ENCODE measurements around the gene TOLLIP. TPM values are rescaled to one million over a fixed set of nuclear protein-coding genes. Genes with fewer than 3 reads are reported as not detected.

TOLLIP gene
- total RNA-seq, 1 experiment from 2014 or later = 78.3 TPM

- ChIA-PET CTCF (no interaction called here), POLR2A (no interaction called here)
- no peaks in the 10 kb centered on the region for H3K9me3 Mint-ChIP-seq (ENCODE audit: unreplicated experiment)
- no peak overlapping the region for H3K4me3 ChIP-seq (ENCODE audit: low read depth, low read length)
- H3K36me3 ChIP-seq (ENCODE audit: control insufficient read depth, insufficient read depth, low read length) = no peaks in the 10 kb centered on the region
- H3K36me3 Mint-ChIP-seq (ENCODE audit: insufficient read depth, unreplicated experiment) = peaks cover 7% of the 10 kb centered on the region
- peaks cover 21% of the 10 kb centered on the region for H3K4me1 Mint-ChIP-seq (ENCODE audit: low read depth, unreplicated experiment)
- BruUV-seq (replicated peaks) = no TSS peak
- TF ChIP-seq, protein P1, sequence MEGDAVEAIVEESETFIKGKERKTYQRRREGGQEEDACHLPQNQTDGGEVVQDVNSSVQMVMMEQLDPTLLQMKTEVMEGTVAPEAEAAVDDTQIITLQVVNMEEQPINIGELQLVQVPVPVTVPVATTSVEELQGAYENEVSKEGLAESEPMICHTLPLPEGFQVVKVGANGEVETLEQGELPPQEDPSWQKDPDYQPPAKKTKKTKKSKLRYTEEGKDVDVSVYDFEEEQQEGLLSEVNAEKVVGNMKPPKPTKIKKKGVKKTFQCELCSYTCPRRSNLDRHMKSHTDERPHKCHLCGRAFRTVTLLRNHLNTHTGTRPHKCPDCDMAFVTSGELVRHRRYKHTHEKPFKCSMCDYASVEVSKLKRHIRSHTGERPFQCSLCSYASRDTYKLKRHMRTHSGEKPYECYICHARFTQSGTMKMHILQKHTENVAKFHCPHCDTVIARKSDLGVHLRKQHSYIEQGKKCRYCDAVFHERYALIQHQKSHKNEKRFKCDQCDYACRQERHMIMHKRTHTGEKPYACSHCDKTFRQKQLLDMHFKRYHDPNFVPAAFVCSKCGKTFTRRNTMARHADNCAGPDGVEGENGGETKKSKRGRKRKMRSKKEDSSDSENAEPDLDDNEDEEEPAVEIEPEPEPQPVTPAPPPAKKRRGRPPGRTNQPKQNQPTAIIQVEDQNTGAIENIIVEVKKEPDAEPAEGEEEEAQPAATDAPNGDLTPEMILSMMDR (IDR thresholded peaks at IDR 0.05; ENCODE audit: insufficient read depth in 1 of 2, low read depth in 1 of 2, low read length in 1 of 2, severe bottlenecking in 1 of 2, unreplicated experiment in 1 of 2) = no peak
- intact Hi-C loops (cut with micrococcal nuclease; ENCODE audit: unreplicated experiment) = no loop called here
- H3K27me3 Mint-ChIP-seq (ENCODE audit: insufficient read depth, unreplicated experiment) = peaks cover 4% of the 10 kb centered on the region
- no peaks in the 10 kb centered on the region for H3K27me3 ChIP-seq (replicated peaks; ENCODE audit: control insufficient read depth, insufficient read depth, low read length)
- H3K4me3 Mint-ChIP-seq (ENCODE audit: unreplicated experiment) = no peak overlapping the region
- peak overlapping the region; percentile 11 for H3K27ac Mint-ChIP-seq (ENCODE audit: unreplicated experiment)
- H3K9me3 ChIP-seq = no peaks in the 10 kb centered on the region
- peaks cover 16% of the 10 kb centered on the region for H3K4me1 ChIP-seq
- no peak for DNase-seq
Measured at GRCh38 chr11:1353383-1354124, 44.1 kb upstream of the TOLLIP start.

GRCh38 chr11:1352696-1353382 lies 43.4 kb upstream of the TOLLIP start:
- H3K4me3 ChIP-seq (ENCODE audit: low read depth, low read length) = no peak overlapping the region
- no peaks in the 10 kb centered on the region for H3K27me3 ChIP-seq (replicated peaks; ENCODE audit: control insufficient read depth, insufficient read depth, low read length)
- no peaks in the 10 kb centered on the region for H3K36me3 ChIP-seq (ENCODE audit: control insufficient read depth, insufficient read depth, low read length)
- Mint-ChIP-seq H3K9me3 (ENCODE audit: unreplicated experiment) (no peaks in the 10 kb centered on the region), H3K27me3 (ENCODE audit: insufficient read depth, unreplicated experiment) (peaks cover 4% of the 10 kb centered on the region), H3K4me1 (ENCODE audit: low read depth, unreplicated experiment) (peaks cover 21% of the 10 kb centered on the region), H3K36me3 (ENCODE audit: insufficient read depth, unreplicated experiment) (peaks cover 7% of the 10 kb centered on the region), H3K4me3 (ENCODE audit: unreplicated experiment) (no peak overlapping the region), H3K27ac (ENCODE audit: unreplicated experiment) (peak overlapping the region; percentile 11)
- intact Hi-C loops (cut with micrococcal nuclease; ENCODE audit: unreplicated experiment) = no loop called here
- CTCF ChIA-PET = no interaction called here
- DNase-seq = peak in 1 of 2 experiments; percentile 50
- TF ChIP-seq, protein P1 (IDR thresholded peaks at IDR 0.05; ENCODE audit: insufficient read depth in 1 of 2, low read depth in 1 of 2, low read length in 1 of 2, severe bottlenecking in 1 of 2, unreplicated experiment in 1 of 2) = no peak
- H3K4me1 ChIP-seq = peaks cover 16% of the 10 kb centered on the region
- POLR2A ChIA-PET = no interaction called here
- no peaks in the 10 kb centered on the region for H3K9me3 ChIP-seq
- no TSS peak for BruUV-seq (replicated peaks)

GRCh38 chr11:1351278-1351937 lies 42.0 kb upstream of the TOLLIP start:
- peak overlapping the region; percentile 97 for H3K27ac Mint-ChIP-seq (ENCODE audit: unreplicated experiment)
- peaks cover 12% of the 10 kb centered on the region for H3K4me1 ChIP-seq
- peaks cover 14% of the 10 kb centered on the region for H3K4me1 Mint-ChIP-seq (ENCODE audit: low read depth, unreplicated experiment)
- H3K36me3 Mint-ChIP-seq (ENCODE audit: insufficient read depth, unreplicated experiment) = peaks cover 7% of the 10 kb centered on the region
- intact Hi-C loops (cut with micrococcal nuclease; ENCODE audit: unreplicated experiment) = no loop called here
- H3K4me3 Mint-ChIP-seq (ENCODE audit: unreplicated experiment) = peak overlapping the region; percentile 6
- H3K27me3 Mint-ChIP-seq (ENCODE audit: insufficient read depth, unreplicated experiment) = no peaks in the 10 kb centered on the region
- TF ChIP-seq, protein P1 (IDR thresholded peaks at IDR 0.05; ENCODE audit: insufficient read depth in 1 of 2, low read depth in 1 of 2, low read length in 1 of 2, severe bottlenecking in 1 of 2, unreplicated experiment in 1 of 2) = no peak
- ChIA-PET CTCF (no interaction called here), POLR2A (interaction anchor here (0.7 to 0.8 kb wide), 3 partner anchors 40 to 512 kb away, joined by 3 to 8 read pairs (median 3); partner anchors contain the start of gene TOLLIP)
- DNase-seq = peak; percentile 66 to 94
- H3K36me3 ChIP-seq (ENCODE audit: control insufficient read depth, insufficient read depth, low read length) = no peaks in the 10 kb centered on the region
- H3K4me3 ChIP-seq (ENCODE audit: low read depth, low read length) = no peak overlapping the region
- H3K9me3 ChIP-seq = no peaks in the 10 kb centered on the region
- BruUV-seq (replicated peaks) = no TSS peak
- H3K27me3 ChIP-seq (replicated peaks; ENCODE audit: control insufficient read depth, insufficient read depth, low read length) = no peaks in the 10 kb centered on the region
- H3K9me3 Mint-ChIP-seq (ENCODE audit: unreplicated experiment) = no peaks in the 10 kb centered on the region

All from Caco-2 (cell line).